Cardiac muscle cell (in vitro differentiated cells and primary cell): ENCODE measurements around the gene ZNF132. TPM values are rescaled to one million over a fixed set of nuclear protein-coding genes. Genes with fewer than 3 reads are reported as not detected.

Experiments used
- DNase-seq, 2 donors: peaks; one replicate each; pipeline versions ENCODE4 v3.0.0 to v3.0.0-alpha.2; 2010 to 2017; ENCODE audit warnings: low read depth in 1 of 2, low spot score in 1 of 2
- H3K27ac ChIP-seq: fragments of 200-600 bp; sonication (generic); 2 replicates; pipeline ENCODE4 v1.5.1; 2016
- H3K27me3 ChIP-seq: fragments of 200-600 bp; sonication (generic); 2 replicates; pipeline ENCODE4 v1.6.0; 2016; ENCODE audit warnings: control low read depth
- H3K36me3 ChIP-seq: fragments of 200-600 bp; sonication (generic); 2 replicates; pipeline ENCODE4 v1.5.1; 2016; ENCODE audit warnings: control low read depth
- H3K4me1 ChIP-seq: fragments of 200-600 bp; sonication (generic); 2 replicates; pipeline ENCODE4 v1.8.1; 2017; ENCODE audit warnings: low read depth, mild to moderate bottlenecking, mixed run types
- H3K4me3 ChIP-seq: fragments of 200-600 bp; sonication (generic); 2 replicates; pipeline ENCODE4 v1.5.1; 2016; ENCODE audit warnings: mild to moderate bottlenecking
- H3K9me3 ChIP-seq: fragments of 200-600 bp; sonication (generic); 2 replicates; pipeline ENCODE4 v1.5.1; 2017; ENCODE audit warnings: low read depth, mild to moderate bottlenecking, control low read depth
- CTCF ChIP-seq: IDR thresholded peaks from 2 replicates; pipeline ENCODE4 v1.5.1; 2012; ENCODE audit warnings: low read depth, mild to moderate bottlenecking, low read length
- polyA plus RNA-seq: library from polyadenylated mRNA; unstranded; fragments of >200 nt; fragmentation: Nextera tagmentation; extraction: Ambion mirVana; gene quantifications from 2 replicates; pipeline ENCODE4 v1.2.1, GENCODE V29; 2016
- total RNA-seq: library from RNA; depleted of rRNA; stranded (reverse); fragments of >200 nt; gene quantifications from 2 replicates; pipeline ENCODE4 v1.2.3, GENCODE V29; 2016

Gene ZNF132
- total and polyA plus RNA-seq, 2 experiments from 2014 or later = 1.4 TPM; not detected in 1

- DNase-seq = no peak
- Histone ChIP-seq H3K4me1 (no peaks in the 10 kb centered on the region), H3K27ac (no peak overlapping the region), H3K4me3 (no peak overlapping the region), H3K9me3 (no peaks in the 10 kb centered on the region), H3K27me3 (peaks cover 14% of the 10 kb centered on the region), H3K36me3 (peaks cover 31% of the 10 kb centered on the region)
- no peak for TF ChIP-seq CTCF
Measured at GRCh38 chr19:58394821-58395219, 45.1 kb downstream of the ZNF132 start.

DNA sequence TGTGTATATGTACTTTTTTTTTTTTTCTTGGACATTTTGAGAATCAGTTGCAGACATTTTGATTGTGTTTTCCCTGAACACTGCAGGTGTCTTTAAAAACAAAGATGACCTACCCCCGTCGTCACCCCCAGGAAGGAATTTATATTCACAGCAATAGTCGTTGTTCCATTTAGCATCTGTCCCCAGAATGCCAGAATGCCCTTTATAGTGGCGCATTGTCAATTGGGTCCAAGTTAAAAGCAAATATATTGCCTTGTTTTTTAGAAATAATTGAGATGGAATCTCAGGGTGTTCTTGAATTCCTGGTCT, 46.3 kb downstream of the ZNF132 start:
- H3K4me3 ChIP-seq = no peak overlapping the region
- no peak for TF ChIP-seq CTCF
- no peak overlapping the region for H3K27ac ChIP-seq
- H3K36me3 ChIP-seq = peaks cover 31% of the 10 kb centered on the region
- no peaks in the 10 kb centered on the region for H3K9me3 ChIP-seq
- H3K4me1 ChIP-seq = no peaks in the 10 kb centered on the region
- no peak for DNase-seq
- peaks cover 14% of the 10 kb centered on the region for H3K27me3 ChIP-seq

DNA sequence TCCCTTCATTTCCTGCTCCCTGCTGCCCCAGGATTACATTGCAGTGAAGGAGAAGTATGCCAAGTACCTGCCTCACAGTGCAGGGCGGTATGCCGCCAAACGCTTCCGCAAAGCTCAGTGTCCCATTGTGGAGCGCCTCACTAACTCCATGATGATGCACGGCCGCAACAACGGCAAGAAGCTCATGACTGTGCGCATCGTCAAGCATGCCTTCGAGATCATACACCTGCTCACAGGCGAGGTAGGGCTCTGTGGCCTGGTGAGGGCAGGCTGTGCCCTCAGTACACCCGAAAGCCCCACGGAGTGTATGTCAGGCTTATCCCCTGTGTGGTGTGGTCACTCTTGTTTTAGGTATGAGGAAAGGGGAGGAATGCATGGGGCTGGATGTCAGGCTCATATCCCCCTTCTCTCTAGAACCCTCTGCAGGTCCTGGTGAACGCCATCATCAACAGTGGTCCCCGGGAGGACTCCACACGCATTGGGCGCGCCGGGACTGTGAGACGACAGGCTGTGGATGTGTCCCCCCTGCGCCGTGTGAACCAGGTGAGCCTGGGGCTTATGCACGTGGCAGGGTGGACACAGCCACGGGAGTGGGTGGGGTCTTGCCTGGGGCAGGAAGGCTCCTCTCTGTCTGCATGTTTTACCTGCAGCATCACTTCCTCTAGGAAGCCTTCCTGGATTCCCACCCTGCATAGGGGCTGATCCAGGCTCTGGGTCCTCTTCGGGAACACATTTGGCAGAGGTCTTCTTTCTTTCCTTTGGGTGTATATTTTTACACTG, 46.8 kb downstream of the ZNF132 start:
- H3K27ac ChIP-seq = no peak overlapping the region
- no peak for DNase-seq

DNA sequence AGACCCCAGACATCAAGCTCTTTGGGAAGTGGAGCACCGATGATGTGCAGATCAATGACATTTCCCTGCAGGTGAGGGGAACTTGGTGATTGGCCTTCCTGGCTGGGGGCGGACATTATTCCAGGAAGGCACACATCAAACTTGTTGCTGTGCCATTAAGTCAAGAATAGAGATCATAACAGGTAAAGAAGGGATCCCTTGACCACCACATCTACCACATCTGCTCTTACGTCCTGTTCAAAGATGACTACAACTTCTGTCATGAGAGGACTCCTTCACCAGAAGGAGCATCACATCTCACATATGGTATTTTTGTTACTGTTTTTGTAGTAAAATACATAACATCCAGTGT, 51.8 kb downstream of the ZNF132 start:
- no peaks in the 10 kb centered on the region for H3K27me3 ChIP-seq
- H3K9me3 ChIP-seq = no peaks in the 10 kb centered on the region
- peaks cover 13% of the 10 kb centered on the region for H3K4me1 ChIP-seq
- DNase-seq = no peak
- H3K27ac ChIP-seq = no peak overlapping the region
- no peak for TF ChIP-seq CTCF
- peak overlapping the region; percentile 77 for H3K4me3 ChIP-seq
- peaks cover 18% of the 10 kb centered on the region for H3K36me3 ChIP-seq

More for the DNA sequence above, 46.8 kb downstream of the ZNF132 start:
- Histone ChIP-seq H3K4me1 (peaks cover under 1% of the 10 kb centered on the region), H3K9me3 (no peaks in the 10 kb centered on the region), H3K4me3 (no peak overlapping the region), H3K27me3 (peaks cover 14% of the 10 kb centered on the region), H3K36me3 (peaks cover 33% of the 10 kb centered on the region)
- TF ChIP-seq CTCF = no peak

GRCh38 chr19:58387338-58388174, 52.4 kb downstream of the ZNF132 start:
- Histone ChIP-seq H3K36me3 (peaks cover 15% of the 10 kb centered on the region), H3K4me1 (peaks cover 13% of the 10 kb centered on the region), H3K9me3 (no peaks in the 10 kb centered on the region), H3K27me3 (no peaks in the 10 kb centered on the region), H3K4me3 (peak overlapping the region; percentile 77), H3K27ac (peak overlapping the region; percentile 96)
- TF ChIP-seq CTCF = peak; percentile 12
- no peak for DNase-seq
